Thyroid gland (tissue), 4 donors: ENCODE measurements around the gene FECH.

Experiments used
- CTCF ChIP-seq, 6 experiments: fragments of 200-600 bp in 3 of 6; fragments of 450-650 bp in 3 of 6; sonication (generic) in 3 of 6; IDR thresholded peaks; one replicate each; pipeline ENCODE4 v1.5.1; 2016 to 2019; ENCODE audit warnings: antibody characterized with exemption in 6 of 6, mild to moderate bottlenecking in 2 of 6, inconsistent platforms in 1 of 6, moderate library complexity in 1 of 6
- POLR2A ChIP-seq, 2 donors: fragments of 450-650 bp; IDR thresholded peaks; one replicate each; pipeline ENCODE4 v1.6.1; 2017; ENCODE audit warnings: antibody characterized with exemption in 2 of 2, mild to moderate bottlenecking in 2 of 2, moderate library complexity in 1 of 2

DNA sequence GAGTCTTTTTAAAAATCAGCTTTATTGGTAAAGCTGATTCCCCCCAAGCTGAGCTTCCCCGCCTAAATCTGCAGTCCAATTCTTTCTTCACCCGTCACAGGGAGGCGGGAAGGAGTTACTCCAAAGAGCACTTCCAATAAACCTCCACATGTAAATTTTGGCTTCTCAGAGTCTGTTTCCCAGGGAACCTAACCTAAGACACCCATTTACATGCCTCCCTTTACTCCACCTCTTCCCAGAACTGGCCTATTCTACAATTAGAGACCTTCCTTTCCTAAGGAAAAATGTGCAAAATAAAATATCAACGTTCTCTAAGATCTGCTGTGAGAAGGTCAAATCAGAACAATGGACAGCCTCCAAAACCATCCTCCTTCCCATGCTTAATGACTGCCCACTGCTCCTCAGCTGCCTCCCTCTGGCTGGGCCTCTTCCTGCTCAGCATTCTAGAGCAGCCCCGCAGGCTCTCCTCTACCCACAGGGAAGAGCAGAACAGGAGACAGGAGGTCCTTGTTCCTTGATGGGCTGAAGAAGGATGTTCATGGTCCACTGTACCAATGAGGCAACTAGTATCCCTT, 87.7 kb downstream of the FECH start:
- TF ChIP-seq CTCF (IDR thresholded peaks at IDR 0.05) (no peak), POLR2A (IDR thresholded peaks at IDR 0.05) (no peak)
